ENCODE data around the gene HDHD5.

DNA sequence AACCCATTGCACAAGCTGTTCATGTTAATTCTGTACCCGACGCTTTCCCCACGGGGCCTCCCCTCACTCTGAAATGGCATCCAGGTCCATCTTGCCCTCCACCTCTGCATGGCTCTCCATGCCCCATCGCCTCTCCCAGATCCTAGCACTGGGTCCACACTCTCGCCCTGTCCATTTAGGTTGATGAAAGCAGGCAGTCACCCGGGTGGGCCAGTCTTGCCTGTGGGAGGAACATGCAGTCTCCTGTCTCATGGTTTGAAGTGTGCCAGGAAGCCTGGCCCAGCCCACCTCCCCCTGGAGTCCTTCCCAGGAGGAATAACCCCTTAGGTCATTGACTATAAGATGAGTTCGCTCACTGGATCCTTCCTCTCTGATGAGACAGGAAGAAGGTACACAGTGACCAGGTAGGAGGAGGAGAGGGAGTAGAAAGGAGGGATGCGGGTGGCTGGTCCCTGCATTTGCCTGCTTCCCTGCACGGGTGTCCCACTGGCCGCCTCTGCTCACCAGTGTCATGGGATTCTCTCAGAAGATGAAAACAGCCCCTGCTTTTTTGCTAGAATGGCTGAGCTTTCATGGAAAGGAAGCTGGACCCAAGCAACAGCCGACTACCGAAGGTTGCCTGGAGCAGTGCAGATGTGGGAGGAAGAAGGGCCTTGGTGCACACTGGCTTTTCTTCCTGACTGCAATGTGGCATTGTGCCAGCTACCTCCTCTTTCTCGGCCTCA lies 44.7 kb downstream of the HDHD5 start:
- TF ChIP-seq POLR2A (IDR thresholded peaks at IDR 0.05), result no peak
- no peak for TF ChIP-seq CTCF (IDR thresholded peaks at IDR 0.05)
- TF ChIP-seq EP300 (IDR thresholded peaks at IDR 0.05), result no peak

All from sigmoid colon (tissue), 4 donors.